GM11168 (cell line): ENCODE measurements around the gene DUOXA1.
"Not testable (repeated sequence)": the region's sequence is repeated elsewhere in the genome, so short reads cannot be mapped to it uniquely, and the experiment has no call there.

Experiments
- in situ Hi-C: fragments of 300-500 bp; cut with MboI; formaldehyde crosslinking; loops from one replicate; pipeline ENCODE4 v1.12.0; 2022; ENCODE audit warnings: low sequenced_read_pairs; ENCODE audit not compliant: unreplicated experiment

Gene DUOXA1

DNA sequence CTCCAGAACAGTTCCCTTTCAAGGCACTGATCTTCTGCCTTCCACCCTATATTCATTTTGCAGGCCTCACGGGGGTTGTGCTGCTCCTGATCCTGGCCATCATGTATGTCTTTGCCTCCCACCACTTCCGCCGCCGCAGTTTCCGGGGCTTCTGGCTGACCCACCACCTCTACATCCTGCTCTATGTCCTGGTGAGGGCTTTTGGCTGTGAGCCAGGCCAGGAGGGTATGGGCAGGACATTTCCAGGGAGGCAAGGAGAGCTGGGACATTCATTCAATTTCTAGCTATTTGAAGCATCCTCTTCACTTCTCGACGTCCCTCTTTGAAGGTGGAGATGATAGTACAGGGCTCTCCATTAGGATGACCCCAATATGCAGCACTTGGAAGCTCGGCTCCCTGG is 26.1 kb upstream of the DUOXA1 start:
- in situ Hi-C loops: loop anchor here (25.0 kb wide), 1 partner anchor 457 kb away; no protein-coding TSS in a partner anchor

DNA sequence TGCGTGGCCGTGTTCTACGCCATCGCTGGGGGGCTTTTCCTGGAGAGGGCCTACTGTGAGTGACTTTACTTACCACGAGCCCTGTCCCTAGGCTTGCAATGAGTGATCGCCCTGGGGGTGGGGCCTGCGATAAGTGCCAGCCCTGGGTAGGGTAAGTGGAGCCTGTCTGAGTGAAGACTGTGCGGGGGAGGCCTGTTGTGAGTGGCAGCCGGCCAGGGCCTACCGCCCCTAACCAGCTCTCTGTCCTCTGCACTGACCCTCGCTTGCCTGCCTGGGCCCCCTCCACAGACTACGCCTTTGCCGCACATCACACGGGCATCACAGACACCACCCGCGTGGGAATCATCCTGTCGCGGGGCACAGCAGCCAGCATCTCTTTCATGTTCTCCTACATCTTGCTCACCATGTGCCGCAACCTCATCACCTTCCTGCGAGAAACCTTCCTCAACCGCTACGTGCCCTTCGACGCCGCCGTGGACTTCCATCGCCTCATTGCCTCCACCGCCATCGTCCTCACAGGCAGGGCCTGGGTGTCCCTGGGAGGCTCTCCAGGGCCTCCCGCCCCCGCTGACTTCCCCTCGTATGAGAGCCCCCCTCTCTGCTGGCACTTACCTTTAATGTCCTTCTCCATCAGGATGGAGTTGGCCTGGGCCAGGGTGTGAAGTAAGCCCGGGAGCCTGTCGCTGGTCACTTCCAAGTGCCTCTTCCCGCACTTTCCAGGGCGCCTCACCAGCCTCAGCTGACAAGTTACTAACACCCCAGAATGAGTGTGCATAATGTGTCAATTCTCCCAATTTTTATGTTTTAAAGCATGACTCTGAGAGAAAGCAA is 22.5 kb upstream of the DUOXA1 start:
- in situ Hi-C loops: loop anchor here (25.0 kb wide), 1 partner anchor 460 kb away; no protein-coding TSS in a partner anchor

DNA sequence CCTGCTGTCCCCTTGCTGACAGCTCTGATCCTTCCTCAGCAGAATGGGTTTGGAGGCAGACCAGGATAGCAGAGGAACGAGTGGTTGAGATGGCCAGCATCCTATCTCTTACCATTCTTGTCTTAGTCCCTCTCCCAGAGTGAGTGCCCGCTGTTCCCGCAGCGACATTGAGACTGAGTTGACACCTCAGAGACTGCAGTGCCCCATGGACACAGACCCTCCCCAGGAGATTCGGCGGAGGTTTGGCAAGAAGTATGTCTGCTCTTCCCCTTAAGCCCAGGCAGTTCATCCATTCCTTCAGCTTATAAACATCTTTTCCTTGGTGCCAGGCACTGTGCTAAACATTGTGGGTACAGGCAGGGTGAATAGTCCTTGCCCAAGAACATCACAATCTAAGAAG is 21.3 kb upstream of the DUOXA1 start:
- in situ Hi-C loops: loop anchor here (25.0 kb wide), 1 partner anchor 461 kb away; no protein-coding TSS in a partner anchor

DNA sequence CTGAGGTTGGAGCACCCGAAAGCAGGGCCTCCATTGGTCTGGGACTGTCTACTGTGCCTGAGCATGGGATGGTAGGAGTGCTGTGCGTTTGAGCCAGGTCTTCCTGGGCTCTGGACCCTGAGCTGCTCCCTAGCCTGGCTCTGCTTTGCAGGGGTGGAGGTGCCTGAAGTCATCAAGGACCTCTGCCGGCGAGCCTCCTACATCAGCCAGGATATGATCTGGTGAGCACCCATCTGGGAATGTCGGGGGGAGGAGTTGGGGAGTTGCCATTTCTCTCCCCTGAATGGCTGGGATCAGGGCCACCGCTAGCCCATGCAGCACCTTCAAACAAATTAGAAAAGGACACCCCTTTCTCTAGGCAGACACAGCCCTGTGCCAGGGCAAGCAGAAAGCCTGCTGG is 20.8 kb upstream of the DUOXA1 start:
- in situ Hi-C loops: loop anchor here (25.0 kb wide), 1 partner anchor 462 kb away; no protein-coding TSS in a partner anchor

DNA sequence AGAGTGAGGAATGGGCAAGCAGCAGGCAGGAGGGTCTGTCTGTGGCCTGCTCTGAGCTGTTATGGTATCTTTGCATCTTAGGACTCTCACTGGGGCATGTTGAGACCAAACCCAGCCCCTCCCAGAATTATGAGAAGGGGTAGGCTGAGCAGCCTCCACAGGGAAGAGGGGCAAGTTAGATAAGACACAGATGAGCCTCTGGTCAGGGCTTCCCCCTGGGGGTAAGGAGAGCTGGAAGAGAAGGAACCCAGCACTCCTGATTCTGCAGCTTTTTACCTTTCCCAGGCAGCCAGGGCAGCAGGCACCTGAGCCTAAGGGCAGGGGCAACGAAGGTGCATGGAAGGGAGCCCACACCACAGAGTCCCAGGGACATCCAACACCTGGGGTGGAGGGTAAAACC is 19.4 kb upstream of the DUOXA1 start:
- in situ Hi-C loops: no loop called here

DNA sequence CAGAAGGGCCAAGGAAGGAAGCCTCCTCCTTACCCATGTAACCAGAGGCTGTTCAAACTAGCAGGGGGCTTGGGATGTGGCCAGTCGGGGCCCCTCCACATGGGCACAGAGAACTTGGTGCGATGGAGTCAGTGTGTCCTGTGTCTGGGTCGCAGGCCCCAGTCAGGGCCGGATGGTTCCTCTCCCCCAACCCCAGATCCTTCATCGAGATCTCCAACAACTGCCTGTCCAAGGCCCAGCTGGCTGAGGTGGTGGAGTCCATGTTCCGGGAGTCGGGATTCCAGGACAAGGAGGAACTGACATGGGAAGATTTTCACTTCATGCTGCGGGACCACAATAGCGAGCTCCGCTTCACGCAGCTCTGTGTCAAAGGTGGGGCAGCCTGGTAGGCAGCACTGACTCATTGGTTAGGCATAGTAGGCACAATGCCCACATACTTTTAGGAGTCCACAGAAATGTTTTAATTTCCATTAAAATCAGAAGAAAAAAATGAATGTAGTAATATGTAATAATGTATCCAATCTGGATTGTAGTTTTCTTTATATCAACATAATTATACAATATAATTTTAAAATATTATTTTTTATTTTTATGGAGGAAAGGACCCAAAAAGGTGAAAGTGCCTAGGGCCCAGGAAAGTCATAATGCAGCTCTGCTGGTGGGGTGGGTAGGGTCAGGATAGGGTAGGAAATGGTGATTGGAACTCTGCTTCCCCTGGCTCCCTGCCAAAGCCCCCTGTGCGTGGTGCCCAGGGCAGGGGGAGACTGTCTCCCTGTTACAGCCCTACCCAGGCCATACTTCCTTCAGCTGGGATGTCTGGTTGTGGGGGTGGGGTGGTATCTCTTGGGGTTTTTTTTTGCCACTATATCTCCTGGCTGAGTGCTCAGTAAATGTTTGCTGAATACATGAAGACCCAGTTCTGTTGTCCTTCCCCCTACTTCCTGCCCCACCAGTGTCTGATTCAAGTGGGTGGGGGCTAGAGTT is 18.7 kb upstream of the DUOXA1 start:
- in situ Hi-C loops: no loop called here

DNA sequence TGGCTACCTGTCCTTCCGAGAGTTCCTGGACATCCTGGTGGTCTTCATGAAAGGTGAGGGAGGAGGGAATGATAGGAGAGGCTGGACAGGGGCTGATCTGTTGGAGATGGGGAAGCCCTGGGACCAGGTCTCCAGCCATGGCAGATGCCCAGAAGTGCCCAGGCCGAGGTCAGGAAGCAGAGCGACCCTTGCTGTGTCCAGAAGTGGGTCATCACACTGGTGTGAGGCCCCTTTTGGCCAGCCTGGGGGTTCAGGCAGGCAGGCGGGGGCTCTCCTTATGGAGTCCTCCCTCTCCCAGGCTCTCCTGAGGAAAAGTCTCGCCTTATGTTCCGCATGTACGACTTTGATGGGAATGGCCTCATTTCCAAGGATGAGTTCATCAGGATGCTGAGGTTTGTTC is 17.9 kb upstream of the DUOXA1 start:
- in situ Hi-C loops: no loop called here

DNA sequence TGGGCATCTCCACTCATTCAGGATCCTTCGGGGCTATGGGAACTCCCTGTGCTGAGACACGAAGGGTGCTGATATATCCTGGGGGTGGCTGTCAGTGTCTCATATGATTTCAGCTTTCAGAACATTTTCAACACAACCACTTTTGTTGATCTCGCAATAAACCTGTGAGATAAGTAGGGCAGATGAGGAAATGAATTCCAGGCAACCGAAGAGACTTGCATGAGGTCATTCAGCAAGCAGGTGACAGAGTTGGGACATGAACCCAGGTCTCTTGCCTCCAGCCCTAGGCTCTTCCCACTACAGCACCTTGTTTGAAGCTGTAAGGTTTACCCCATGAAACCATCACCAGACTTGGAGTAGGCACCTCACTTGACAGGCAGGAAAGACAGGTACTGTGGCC is 16.7 kb upstream of the DUOXA1 start:
- in situ Hi-C loops: no loop called here

DNA sequence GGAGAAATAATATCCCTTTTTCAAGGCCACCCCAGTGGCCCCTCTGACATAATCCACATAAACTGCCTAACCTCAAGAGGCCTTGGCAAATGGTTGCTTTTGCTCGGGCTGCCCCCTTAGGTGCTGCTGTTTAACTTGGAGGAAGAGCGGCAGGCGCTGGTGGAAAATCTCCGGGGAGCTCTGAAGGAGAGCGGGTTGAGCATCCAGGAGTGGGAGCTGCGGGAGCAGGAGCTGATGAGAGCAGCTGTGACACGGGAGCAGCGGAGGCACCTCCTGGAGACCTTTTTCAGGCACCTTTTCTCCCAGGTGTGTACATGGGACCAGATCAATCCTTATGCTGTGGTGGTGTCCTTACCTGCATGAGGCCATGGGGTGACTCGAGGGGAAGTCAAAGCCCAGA is 15.1 kb upstream of the DUOXA1 start:
- in situ Hi-C loops: no loop called here

DNA sequence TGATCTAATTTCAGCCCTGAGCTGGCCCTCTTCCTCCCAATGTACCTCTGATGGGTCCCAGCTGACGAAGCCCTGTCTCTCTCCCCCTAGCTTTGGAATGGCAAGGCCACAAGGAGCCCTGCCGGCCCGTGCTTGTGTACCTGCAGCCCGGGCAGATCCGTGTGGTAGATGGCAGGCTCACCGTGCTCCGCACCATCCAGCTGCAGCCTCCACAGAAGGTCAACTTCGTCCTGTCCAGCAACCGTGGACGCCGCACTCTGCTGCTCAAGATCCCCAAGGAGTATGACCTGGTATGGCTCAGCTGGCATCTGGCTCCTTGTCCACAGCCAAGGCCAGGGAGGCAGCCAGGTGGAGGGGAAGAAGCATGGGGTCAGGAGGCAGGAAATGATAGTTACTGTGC is 14.3 kb upstream of the DUOXA1 start:
- in situ Hi-C loops: no loop called here

DNA sequence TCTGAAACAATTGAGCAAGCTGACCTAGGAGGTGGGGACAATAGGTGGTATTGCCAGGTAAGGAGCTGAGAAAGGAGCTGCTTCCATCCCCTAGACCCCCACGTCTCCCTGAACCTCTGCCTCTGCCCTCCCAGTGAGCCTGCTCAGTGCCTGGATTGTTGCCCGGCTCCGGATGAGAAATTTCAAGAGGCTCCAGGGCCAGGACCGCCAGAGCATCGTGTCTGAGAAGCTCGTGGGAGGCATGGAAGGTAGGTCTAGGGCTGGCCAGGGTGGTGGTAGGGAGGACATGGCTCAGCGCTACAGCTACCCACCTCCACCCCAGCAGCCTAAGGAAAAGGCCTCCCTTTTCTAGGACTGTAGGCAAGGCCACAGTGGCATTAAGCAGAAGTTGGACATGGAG is 13.4 kb upstream of the DUOXA1 start:
- in situ Hi-C loops: no loop called here

DNA sequence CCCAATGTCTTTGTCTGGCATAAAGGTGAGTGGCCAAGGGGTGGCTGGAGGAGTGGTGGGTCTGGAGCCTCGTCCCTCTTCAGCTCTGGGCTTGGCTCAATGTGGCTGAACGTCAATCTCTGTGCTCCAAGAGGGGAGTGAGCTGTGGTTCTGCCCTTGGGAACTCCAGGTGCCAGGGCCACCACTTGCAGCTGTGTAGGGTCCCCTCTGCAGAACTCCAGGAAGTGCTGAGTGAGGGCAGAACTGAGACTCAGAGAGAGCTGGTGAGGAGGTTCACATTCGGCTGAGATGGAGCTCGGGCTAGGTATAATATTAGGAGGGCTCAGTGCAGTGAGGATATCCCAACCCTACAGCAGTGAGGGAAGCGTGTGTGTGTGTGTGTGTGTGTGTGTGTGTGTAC is 11.7 kb upstream of the DUOXA1 start:
- in situ Hi-C loops: no loop called here

DNA sequence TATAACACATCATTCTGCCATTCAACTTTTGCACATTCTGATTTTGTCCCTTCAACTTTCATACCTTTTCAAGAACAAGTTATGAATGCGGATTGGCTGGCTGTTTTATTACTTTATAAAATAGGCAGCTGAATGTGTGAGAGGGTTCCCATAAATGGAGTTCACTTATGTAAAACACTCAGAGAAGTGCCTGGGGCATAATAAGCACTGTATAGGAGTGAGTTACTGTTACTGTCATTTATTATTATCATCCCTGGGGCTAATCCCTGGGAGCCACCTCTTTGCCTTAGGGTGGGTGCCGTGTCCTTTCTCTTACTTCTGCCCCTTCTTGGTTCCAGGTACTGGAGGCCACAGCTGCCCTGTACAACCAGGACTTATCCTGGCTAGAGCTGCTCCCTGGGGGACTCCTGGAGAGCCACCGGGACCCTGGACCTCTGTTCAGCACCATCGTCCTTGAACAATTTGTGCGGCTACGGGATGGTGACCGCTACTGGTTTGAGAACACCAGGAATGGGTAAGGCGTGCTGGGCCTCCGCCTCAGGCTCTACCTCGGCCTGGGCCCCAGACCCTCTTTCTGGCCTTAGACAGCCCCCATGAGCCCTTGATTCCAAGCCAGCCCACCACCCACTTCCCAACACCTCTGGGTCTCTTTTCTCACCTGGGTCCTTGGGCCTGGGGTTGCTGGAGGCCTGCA is 11.0 kb upstream of the DUOXA1 start:
- in situ Hi-C loops: no loop called here

DNA sequence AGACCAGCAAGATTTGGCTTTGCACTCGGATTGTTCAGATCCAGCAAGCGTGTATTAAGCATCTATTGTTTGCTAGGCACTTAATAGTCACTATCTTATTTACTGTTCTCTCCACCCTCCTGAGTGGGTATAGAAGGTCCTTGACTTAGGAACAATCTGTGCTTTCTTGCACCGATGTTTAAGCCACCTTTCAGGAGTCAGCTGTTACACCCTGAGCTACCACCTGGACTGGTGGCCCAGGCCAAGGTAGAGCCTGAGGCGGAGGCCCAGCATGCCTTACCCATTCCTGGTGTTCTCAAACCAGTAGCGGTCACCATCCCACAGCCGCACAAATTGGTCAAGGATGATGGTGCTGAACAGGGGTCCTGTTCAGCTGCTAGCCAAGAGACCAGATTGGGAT is 10.1 kb upstream of the DUOXA1 start:
- in situ Hi-C loops: no loop called here

DNA sequence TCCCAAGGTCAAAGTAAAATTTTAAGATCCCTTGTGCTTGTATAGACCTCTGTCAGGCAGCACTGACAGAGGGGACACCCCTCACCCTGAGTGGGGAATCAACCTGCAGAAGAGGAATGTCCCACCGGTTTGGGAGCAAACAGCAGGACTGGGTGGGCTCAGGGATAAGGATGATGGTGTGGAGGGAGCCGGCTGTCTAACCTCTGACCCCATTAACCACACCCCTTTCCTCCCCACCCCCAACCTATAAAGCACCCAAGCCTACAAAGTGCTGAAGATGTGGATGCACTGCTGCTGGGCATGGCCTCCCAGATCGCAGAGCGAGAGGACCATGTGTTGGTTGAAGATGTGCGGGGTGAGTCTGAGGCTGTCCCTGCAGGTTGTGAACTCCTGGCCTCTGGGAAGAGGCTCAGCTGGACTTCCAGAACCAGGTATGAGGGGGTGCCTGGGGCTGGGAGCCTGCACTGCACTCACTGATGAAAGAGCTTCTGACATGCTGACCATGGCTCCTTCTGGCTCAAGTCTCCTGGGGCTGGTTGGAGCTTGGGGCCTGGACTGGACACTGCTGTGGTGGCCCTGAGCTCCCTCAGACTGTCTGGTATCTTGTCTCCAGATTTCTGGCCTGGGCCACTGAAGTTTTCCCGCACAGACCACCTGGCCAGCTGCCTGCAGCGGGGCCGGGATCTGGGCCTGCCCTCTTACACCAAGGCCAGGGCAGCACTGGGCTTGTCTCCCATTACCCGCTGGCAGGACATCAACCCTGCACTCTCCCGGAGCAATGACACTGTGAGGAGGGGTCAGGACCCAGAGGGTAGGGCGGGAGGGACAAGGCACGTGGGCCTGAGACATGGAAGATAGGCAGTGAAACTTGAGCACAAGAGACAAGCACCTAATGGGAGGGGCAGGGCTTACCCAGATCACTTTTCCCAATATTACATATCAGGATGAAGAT is 9.4 kb upstream of the DUOXA1 start:
- in situ Hi-C loops: no loop called here

DNA sequence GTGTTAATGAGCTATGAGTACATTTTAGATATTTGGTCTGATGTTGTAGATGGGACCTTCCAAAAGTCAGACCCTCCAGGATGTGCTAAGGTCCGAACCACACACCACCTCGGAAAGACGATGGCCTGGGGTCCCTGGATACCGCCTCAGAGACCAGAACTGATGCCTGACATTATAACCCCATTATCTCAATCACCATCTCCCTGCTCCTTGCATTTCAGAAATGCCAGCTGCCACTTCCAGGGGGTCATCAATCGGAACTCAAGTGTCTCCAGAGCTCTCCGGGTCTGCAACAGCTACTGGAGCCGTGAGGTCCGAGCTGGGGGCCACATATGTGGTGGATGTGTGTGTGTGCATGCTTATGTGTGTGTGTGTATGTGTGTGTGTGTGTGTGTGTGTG is 8.0 kb upstream of the DUOXA1 start:
- in situ Hi-C loops: no loop called here

DNA sequence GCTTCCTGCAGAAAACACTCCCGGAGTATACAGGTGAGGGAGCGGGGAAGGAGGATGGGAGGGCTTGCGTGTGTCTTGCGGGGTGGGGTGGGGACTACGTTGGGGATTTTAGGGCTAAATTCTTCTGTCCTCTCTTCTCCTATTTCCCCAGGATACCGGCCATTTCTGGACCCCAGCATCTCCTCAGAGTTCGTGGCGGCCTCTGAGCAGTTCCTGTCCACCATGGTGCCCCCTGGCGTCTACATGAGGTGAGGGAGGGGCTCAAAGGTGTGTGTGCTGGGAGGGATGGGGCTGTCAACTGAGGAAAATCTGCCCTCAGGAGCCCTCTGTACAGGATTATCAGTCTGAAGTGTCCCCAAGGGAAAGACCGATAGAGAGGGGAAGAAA is 6.7 kb upstream of the DUOXA1 start:
- in situ Hi-C loops: no loop called here

DNA sequence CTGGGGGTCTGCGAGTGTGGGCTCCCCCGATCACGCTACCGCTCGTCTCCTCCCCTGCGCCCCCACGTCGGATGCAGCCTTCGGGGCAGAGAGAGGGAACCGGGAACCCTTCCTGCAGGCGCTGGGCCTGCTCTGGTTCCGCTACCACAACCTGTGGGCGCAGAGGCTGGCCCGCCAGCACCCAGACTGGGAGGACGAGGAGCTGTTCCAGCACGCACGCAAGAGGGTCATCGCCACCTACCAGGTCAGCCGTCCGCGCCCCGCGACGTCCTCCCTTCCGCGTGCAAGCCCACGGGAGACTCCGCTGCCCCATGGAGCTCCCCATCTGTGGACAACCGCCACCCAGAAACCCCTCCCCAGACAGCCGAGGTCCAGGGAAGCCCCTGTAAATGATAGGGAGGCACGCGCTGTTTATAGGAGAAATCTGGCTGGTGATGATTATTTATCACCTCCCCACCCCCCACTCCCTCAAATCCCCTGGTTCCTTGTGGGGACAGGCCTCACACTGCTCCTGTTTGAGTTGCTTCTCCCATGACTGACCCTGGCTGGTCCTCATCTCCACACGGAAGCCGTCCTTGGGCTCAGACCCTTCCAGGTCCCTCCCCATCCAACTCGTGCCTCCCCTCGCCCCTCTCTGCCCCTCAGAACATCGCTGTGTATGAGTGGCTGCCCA is 6.2 kb upstream of the DUOXA1 start:
- in situ Hi-C loops: not testable (repeated sequence)
